HG03064 (cell line): ENCODE measurements around the gene SLC16A10.
"Not testable (repeated sequence)": the region's sequence is repeated elsewhere in the genome, so short reads cannot be mapped to it uniquely, and the experiment has no call there.

Source experiments
- ATAC-seq: cut with Tn5 transposase; IDR thresholded peaks from one replicate; pipeline ENCODE4 v1.9.1; 2021; ENCODE audit warnings: low read depth; ENCODE audit not compliant: unreplicated experiment

Gene SLC16A10

DNA sequence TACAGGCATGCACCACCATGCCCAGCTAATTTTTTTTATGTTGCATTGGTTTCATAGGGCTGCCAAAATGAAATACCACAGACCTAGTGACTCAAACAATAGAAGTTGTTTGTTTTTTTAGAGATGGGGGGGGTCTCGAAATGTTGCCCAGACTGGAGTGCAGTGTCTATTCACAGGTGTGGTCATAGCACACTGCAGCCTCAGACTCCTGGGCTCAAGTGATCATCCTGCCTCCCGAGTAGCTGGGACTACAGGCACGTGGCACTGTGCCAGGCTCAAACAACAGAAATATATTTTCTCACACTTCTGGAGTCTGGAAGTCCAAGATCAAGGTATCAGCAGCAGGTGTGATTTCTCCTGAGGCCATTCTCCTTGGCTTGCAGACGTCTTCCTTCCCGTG lies 6.6 kb upstream of the SLC16A10 start:
- no peak for ATAC-seq

DNA sequence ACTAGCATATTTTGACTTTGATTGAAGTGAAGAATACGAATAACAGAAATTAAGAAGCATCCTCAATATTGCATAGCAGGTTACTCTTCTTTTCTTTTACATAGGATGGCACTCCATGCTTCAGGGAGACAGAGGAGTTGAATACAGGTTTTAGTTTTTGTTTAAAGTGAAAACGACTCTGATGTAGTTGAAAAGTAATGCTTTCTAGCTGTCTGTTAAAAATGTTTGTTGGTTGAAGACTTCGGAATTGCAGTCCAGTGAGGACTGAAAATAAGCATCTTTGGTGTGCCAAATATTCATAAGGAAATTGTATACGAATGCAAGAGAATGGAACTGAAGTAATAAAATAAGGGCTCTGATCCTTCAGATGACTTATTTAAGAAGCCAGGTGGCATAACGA lies 618 bp upstream of the SLC16A10 start:
- no peak for ATAC-seq

DNA sequence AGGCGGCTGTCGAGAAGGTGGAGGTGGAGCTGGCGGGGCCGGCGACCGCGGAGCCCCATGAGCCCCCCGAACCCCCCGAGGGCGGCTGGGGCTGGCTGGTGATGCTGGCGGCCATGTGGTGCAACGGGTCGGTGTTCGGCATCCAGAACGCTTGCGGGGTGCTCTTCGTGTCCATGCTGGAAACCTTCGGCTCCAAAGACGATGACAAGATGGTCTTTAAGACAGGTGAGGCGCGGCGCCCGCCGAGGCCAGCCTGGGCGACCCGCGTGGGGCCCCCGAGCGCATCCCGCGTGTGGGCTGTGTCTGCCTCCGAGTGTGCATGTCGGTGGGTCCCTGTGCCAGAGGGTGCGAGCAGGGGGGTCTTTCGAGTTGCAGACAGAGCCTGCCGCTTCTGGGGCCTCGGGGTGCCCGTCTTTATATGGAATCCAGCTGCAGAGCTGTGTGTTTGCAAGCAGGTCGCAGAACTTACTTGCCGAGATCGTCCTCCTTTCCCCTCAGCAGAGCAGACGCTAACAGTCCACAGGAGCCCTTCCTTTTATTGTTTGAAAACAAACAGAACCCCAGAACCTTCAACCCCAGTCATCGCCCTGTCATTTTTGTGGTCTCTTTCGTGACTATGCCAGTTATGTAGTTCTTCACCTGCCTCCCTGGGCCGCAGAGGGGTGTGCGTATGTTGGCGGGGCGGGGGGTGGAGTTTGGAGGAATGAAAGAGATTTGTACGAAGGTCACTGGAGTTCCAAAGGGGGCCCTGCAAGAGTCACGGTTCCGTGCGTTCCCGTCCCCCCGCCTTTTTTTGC lies 766 bp downstream of the SLC16A10 start:
- peak; percentile 11 for ATAC-seq

DNA sequence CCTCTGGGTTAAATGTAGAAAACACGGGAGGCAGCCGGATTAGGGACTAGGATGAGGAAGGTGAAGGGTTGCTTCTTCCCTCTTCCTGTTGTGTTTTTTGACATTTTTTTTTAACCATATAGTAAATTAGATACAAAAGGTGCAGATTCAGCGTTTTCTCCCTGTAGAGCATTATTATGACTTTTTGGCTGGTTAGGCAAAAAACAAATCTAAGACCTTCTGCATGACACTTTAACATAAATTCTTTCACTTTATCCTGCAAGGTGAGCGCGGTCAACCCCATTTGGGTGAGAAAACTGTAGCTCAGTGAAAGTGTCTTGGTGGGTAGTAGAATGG lies 1.3 kb downstream of the SLC16A10 start:
- ATAC-seq, result no peak

DNA sequence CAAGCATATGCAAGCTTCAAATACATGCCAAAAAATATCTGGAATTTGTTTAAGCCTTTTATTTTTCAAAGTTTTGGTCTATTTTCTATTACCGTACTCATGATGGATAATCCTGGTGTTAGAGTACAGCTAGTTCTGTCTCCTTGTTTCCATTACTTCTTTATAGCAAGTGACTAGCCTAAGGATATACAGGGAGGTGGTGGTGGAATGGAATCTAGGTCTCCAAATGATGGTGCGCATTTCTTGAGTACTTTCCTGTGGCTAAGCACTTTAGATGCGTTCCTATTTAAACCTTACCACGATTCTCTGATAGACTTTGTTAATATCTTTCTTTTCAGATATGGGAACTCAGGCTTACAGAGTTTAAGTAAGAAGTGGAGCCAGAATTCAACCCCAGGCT lies 3.5 kb downstream of the SLC16A10 start:
- ATAC-seq, result no peak

DNA sequence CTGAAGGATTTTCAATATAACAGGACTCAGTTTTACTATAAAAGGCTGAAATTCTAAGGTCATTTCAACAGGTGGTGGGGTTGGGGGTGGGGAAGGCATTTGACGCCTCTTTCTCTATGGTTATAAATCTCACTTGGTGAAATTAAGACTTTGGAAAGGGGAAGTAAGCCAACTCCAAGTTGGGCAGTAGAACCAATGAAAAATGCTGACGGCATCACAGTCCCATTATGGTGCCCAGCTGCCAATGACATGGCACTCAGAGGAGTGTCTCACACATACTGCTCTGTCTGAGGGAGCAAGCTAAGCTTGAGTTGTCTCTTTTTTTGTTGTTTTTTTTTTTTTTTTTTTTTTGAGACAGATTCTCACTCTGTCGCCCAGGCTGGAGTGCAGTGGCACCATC lies 4.7 kb downstream of the SLC16A10 start:
- ATAC-seq, result no peak

DNA sequence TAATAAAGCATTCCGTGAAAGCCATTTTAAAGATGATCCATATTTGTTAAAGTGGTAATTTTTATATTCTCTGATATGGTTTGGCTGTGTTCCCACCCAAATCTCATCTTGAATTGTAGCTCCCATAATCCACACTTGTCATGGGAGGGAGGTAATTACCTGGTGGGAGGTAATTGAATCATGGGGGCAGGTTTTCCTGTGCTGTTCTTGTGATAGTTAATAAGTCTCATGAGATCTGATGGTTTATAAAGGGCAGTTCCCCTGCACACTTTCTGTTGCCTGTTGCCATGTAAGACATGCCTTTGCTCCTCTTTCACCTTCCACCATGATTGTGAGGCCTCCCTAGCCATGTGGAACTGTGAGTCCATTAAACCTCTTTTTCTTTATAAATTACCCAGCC lies 8.2 kb downstream of the SLC16A10 start:
- not testable (repeated sequence) for ATAC-seq

DNA sequence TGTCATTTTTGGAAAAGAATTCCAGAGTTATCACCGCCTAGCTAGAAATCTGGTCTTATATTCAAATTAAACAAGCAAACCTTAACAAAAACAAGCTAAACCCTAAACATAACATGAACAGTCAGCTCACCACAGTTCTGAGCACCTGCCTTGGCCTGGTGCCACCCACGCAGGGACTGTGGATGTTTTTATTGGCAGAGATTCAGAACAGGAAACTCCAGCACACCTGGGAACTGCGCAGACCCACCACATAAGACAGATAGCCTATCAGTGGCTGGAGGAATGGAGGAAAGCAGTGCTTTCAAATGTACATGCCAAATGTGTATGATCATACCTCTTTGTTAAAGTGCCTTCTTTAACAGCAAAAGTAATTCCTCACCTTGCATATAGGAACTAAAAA lies 8.9 kb downstream of the SLC16A10 start:
- no peak for ATAC-seq

DNA sequence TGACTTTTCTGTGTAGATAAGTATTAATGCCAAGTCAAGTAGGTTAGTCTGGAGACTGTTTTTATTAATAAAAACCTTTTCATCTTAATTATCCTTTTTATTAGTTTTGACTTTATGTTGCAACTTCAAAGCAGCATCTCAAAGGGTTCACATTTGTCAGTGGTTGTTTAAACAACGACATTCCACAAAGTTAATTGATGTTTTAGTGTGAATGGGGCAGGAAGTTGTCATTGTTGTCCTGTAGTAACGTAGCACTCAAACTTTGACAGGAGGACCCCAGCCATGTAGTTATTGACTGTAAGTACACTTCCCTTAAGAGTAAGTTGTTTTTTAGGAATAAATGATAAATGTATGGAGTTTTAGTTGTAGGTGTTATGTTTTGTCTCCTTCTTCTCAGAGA lies 11.3 kb downstream of the SLC16A10 start:
- no peak for ATAC-seq

DNA sequence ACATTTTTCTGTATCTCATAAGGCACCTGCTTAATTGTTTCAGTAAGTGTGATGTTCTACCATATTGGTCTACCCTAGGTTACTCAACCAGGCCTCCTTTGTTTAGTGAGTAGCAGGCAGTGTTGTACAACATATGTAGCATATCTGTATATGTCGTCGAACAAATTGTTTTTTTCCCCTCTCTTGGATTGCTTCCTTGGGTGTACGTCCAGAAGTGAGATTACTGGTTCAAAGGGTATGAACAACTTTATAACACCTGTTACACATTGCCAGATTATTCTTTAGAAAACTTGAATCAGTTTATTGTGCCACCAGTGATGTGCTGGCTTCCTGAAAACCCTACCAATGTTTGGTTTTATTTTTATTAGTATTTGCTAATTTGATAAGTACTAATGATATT lies 14.7 kb downstream of the SLC16A10 start:
- ATAC-seq, result no peak

DNA sequence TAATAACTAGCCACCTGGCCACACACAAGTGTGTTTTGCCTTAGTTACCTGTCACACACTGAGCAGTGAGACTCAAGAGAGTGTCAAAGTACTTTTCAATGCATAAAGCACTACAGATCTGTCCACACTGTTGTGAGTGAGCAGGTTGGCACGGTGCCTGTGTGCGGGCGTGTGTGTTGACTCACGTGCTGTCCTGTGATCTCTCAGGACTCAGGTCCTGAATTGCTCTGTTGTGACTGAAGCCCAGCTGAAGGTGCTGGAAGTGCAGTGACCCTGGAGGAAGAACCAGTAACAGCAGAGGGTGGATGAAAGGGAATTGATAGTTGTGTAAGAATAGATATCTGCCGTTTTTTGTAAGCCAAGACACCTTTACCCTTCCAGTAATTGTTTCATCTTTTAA lies 18.3 kb downstream of the SLC16A10 start:
- no peak for ATAC-seq

DNA sequence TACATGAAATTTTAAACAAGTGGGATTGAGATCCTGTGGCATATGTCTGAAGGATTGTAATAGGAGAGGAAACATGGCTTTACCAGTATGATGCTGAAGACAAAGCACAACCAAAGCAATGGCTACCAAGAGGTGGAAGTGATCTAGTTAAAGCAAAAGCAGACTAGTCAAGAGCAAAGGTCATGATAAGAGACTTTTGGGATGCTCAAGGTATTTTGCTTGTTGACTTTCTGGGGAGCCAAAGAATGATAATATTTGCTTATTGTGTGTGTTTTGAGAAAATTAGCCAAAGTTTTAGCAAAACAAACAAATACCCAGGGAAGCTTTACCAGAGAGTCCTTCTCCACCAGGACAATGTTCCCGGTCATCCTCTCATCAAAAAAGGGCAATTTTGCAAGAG lies 20.3 kb downstream of the SLC16A10 start:
- no peak for ATAC-seq

DNA sequence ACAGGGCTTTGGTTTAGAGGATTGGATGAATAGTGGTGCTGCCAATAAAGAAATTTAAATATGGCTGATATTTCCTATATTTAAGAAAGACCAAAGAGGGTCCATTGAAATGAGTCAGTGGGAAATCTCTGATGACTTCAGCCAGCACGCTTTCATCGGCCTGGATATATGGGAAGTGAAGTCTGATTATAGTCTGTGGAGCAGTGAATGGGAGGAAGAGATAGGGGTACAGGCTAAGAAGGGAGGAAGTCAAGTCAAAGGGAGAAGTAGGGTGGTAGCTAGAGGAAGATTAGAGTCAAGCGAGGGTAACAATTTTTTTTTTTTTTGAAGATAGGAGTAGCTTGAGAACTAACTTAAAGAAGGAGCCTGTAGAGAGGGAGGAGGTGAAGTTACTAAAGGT lies 22.7 kb downstream of the SLC16A10 start:
- no peak for ATAC-seq

DNA sequence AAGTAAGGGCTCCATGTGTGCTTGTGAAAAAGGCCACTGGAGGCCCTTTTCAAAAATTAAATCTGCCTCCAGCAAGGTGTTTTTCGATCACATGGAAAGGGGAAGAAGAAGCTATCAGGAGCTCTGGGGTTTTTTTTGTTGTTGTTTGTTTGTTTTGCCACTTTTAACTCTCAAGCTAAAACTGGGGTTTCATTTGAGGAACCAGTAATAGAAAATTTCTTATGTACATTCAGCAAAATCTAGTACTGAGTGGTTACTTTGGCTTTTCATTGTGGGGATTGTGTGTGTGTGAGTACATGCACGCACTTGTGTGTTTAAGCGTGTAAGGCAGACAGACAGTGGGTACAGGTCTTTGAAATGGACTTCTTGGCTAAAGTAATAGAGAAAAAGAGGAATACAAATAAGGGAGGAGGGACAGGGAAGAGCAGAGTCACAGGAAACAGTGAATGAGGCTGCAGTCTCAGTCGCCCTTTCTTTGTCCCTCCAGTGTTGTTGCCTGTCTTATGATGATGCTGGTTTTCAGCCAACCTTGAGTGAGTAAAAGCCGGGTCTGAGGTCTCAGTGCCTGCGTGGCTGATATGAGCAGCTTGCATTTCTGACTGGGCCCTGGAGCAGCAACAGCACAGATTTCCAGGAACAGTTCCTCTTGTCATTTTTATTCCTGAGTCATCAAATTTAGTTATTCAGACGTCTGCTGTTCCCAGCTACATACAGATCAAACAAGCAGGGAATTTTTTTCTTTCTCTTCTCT lies 26.2 kb downstream of the SLC16A10 start:
- no peak for ATAC-seq

DNA sequence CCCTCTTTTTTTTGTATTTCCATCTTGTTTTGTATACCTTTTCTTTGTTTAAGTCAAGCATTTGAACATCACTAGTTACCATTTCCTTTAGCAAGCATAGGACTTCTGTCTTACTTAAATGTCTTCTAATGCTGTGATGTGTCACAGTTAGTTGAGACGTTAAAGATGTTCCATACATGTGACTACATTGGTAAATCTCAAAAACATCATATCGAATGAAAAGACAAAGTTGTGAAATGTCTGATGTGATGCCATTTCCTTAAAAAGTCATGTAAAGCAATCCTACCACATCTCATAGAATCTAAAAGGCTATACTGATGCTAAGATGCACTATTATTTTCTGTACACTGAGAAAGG lies 26.8 kb downstream of the SLC16A10 start:
- ATAC-seq, result no peak

DNA sequence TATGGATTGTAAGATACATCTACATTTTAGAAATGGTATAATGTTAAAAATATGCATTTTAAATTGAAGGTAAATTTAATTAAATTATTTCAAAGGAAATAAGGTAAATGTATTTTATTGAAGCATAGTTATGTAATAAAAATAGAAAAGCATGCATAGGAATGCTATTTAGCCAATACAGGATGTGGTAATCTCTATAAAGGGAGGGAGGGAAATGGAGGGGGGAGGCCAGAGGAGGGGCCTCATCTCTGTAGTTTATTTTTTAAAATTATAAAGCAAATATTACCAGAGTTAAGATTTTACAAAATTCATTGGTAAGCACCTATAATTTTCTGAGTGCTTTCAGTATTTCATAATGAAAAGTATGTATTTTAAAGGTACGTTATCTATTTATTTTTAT lies 27.2 kb downstream of the SLC16A10 start:
- ATAC-seq, result no peak

DNA sequence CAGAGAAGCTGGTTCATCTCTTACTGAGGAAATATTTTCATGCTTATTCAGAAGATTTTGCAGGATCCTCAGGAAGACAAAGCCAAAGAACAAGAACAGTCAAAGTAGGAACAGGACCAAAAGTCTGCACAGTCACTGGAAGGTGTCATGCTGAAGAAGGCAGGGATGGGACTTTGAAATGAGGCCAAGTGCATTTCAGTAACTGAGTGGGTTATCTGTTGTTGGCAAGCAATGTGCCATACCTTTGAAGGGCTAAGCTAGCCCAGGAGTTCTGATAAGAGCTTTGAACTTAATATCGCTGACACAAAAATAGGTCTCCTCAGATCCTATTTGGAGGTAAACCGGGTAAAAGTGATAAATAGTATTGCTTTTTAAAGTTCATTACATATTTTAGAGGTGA lies 31.5 kb downstream of the SLC16A10 start:
- no peak for ATAC-seq

DNA sequence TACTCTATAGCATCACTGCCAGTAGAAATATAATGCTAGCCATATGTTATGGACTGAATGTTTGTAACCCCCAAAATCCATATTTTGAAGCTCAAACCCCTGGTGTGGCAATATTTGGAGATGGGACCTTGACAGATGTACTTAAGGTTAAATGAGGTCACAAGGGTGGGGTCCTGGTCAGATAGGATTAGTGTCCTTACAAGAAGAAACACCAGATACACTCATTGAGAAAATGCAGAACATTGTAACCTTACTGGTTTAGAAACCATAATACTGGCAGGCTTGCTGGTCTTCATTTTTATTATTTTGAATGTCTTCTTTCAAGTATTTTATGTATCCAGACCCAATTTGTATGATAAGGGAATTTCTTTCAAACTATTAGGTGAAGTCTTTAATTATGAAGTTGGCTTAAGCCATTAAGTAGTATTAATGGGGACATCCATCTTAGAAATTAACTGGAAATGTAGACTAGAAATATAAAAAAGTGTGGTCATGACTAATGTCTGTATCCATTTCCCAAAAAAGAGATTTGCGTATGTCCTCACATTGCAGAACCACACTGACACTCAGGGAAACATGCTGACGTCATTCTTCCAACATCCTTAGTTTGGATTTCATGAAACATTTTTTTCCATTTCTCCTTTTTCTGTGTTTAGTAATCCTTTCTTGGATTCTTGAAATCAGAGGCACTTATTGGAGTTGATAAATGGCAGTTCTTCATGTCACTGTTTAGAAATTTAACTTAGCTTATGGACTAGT lies 32.4 kb downstream of the SLC16A10 start:
- ATAC-seq, result no peak

DNA sequence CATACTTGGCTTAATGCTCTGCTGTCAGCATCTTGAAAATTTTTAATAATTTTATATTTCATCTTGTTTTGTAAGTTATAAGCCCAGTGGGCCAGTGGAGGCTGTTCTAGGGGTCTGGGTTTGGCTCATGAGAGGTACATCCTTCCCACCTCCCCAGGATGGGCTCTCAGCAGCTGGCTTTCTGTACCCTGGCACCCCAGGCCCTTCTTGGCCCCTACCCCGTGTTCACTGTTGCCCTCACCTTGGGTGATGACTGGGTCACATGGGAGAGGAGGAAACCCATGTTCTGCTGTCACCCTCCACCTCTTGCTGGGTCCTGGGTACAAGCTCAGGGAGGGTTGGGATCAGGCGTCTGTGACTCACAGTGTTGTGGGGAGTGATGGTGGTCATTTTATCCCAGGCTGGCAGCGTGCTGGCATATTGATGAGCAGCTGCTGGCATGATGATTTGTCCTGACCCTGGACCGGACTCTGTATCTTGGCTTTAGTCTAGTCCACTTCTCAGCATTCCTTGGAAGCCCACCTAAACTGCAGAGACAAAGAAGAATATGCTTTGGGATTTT lies 34.6 kb downstream of the SLC16A10 start:
- ATAC-seq, result no peak

DNA sequence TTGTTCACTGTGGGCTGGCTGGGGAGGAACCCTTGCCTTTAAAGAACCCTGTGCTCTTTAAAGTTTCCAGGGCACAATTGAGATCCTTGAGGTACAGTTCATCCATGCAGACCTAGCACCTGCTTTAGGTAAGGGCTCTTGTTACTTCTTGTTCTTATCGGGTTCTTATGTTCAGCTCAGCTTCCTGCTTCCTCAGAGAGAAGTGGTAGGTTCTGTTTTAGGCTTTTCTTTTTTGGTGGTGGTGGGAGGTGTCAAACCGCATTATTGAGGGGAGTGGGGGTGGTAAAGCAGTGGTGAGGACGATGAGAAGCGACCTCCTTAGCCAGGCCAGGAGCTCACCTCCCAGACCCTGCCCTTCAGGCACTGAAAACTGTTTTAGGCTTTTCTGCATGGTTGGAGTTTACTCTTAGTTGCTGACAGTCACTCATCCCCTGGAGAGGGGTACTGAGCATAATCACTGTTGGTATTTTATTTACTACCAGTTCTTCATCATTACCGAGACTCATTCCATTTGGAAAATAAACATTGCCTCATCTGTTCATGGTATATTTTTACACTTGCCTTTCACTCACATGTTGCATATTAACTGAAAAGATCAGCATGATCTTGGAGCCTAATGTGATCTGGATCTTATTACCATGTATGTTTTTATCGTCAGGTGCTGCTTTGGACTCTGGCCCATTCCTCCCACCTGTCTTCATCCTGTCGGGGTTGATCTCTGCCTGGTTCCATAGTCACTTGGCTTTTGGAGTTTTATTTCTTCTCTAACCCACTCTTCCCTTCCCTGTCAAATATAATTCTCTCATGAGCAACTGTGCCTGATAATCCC lies 35.4 kb downstream of the SLC16A10 start:
- no peak for ATAC-seq

DNA sequence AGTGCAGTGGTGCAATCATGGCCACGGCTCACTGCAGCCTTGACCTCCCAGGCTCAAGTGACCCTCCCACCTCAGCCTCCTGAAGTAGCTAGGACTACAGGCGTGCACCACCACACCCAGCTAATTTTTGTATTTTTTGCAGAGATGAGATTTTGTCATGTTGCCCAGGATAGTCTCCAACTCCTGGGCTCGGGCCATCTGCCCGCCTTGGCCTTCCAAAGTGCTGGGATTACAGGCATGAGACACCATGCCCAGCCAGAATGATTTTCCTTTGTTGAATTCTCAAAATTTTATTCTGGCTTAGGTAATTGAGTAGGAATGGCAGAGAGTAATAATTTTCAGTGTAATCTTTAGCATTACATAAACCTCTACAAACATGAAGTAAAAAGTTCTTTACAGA lies 37.1 kb downstream of the SLC16A10 start:
- ATAC-seq, result no peak
